Mononuclear cell (primary cell): ENCODE results near the gene POC1B. TPM values are rescaled to one million over a fixed set of nuclear protein-coding genes. Genes with fewer than 3 reads are reported as not detected.

Experiments
- H3K27me3 ChIP-seq: 2 replicates; pipeline ENCODE4 v1.6.0; 2011; ENCODE audit warnings: low read length, control low read depth; ENCODE audit not compliant: insufficient read depth
- H3K4me1 ChIP-seq: 2 replicates; pipeline ENCODE4 v1.5.1; 2011; ENCODE audit warnings: mild to moderate bottlenecking, low read length, control low read depth; ENCODE audit not compliant: insufficient read depth
- H3K4me3 ChIP-seq: 2 replicates; pipeline ENCODE4 v1.5.1; 2011; ENCODE audit warnings: mild to moderate bottlenecking, low read length, moderate library complexity
- H3K9me3 ChIP-seq: 2 replicates; pipeline ENCODE4 v1.5.1; 2011; ENCODE audit warnings: low read depth, mild to moderate bottlenecking, control low read depth, low read length
- total RNA-seq: library from RNA; depleted of rRNA; stranded (reverse); fragments of >200 nt; gene quantifications from one replicate; pipeline ENCODE4 v1.2.3, GENCODE V29; 2012

The POC1B gene
- total RNA-seq, 1 donor: 49.1 TPM

DNA sequence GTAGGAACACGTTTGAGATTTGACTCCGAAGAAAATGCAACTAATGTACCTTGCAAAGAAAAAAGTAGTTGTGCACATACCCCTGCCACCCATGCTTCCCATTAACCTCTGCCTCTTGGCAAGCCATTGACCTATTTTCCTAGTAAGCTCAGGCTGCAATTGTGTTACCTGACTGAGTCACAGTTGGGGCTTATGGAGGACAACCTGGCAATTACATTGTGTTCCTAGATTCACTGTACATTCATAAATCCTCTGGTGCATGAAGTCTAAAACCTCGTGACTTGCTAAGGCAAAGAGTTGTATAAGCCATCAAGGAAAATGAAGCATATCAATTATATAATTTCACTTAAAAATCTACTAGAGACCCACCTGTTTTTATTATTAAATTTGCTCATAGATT is 111.5 kb downstream of the POC1B start:
- H3K27me3 ChIP-seq: no peaks in the 10 kb centered on the region
- no peak overlapping the region for H3K4me3 ChIP-seq
- peaks cover 17% of the 10 kb centered on the region for H3K4me1 ChIP-seq
- no peaks in the 10 kb centered on the region for H3K9me3 ChIP-seq

DNA sequence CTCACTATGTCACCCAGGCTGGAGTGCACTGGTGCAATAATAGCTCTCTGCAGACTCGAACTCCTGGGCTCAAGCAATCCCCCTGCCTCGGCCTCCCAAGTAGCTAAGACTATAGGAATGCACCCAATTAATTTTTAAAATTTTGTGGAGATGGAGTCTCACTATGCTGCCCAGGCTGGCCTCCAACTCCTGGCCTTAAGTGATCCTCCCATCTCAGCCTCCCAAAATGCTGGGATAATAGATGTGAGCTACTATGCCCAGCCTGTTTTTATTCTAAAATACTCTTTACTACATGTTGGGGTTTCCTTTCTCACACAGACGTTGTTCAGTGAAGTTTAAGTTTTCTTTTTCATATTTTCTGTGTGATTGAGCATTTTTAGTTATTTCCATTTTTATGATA is 112.6 kb downstream of the POC1B start:
- H3K4me3 ChIP-seq: no peak overlapping the region
- H3K4me1 ChIP-seq: peaks cover 6% of the 10 kb centered on the region
- no peaks in the 10 kb centered on the region for H3K27me3 ChIP-seq
- H3K9me3 ChIP-seq: no peaks in the 10 kb centered on the region

DNA sequence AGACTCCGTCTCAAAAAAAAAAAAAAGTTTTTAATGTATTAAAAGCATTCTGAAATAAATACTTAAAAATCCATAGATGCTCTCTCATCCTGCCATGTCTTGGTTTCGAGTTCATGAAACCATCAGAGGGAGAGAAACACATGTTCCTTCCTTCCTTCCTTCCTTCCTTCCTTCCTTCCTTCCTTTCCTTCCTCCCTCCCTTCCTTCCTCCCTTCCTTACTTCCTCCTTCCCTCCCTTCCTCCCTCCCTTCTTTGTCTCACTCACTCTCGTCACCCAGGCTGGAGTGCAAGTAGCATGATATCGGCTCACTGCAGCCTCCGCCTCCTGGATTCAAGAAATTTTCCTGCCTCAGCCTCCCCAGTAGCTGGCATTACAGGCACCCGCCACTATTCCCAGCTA is 113.2 kb downstream of the POC1B start:
- H3K4me1 ChIP-seq: peaks cover under 1% of the 10 kb centered on the region
- no peaks in the 10 kb centered on the region for H3K27me3 ChIP-seq
- H3K4me3 ChIP-seq: no peak overlapping the region
- H3K9me3 ChIP-seq: no peaks in the 10 kb centered on the region

DNA sequence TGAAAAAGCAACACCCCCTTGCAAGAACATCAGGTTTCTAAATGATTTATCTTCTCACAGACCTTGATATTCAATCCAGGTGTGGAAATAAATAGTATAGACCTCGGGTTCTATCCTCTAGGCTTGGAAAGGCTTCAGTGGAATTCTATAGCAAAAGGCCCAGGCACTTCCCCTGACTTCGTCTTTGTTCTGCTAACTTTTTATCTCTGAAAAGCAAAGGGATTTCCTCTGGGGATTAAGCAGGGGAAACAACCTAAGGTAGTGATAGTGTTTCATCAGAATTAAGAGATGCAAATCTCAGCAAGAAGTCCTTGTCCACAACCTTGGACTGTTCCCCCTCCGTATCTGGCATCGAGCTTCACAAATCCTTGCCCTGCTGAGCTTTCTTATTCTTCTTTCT is 114.0 kb downstream of the POC1B start:
- H3K27me3 ChIP-seq: no peaks in the 10 kb centered on the region
- no peaks in the 10 kb centered on the region for H3K4me1 ChIP-seq
- no peaks in the 10 kb centered on the region for H3K9me3 ChIP-seq
- H3K4me3 ChIP-seq: no peak overlapping the region

DNA sequence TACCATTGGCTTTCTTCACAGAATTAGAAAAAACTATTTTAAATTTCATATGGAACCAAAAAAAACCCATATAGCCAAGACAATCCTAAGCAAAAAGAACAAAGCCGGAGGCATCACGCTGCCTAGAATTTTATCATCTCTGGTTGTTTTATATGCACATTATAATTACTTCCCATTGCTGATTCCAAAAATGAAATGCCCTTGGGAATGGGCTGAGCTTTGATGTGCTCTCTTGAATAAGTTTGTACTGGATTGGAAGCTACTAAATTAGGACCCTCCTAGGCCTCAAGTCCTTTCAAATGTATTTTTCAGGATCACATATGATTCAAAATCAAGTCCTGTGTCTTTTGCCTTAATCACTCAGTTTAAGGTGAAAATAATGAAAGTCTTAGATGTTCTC is 114.6 kb downstream of the POC1B start:
- no peak overlapping the region for H3K4me3 ChIP-seq
- no peaks in the 10 kb centered on the region for H3K9me3 ChIP-seq
- no peaks in the 10 kb centered on the region for H3K27me3 ChIP-seq
- H3K4me1 ChIP-seq: no peaks in the 10 kb centered on the region

DNA sequence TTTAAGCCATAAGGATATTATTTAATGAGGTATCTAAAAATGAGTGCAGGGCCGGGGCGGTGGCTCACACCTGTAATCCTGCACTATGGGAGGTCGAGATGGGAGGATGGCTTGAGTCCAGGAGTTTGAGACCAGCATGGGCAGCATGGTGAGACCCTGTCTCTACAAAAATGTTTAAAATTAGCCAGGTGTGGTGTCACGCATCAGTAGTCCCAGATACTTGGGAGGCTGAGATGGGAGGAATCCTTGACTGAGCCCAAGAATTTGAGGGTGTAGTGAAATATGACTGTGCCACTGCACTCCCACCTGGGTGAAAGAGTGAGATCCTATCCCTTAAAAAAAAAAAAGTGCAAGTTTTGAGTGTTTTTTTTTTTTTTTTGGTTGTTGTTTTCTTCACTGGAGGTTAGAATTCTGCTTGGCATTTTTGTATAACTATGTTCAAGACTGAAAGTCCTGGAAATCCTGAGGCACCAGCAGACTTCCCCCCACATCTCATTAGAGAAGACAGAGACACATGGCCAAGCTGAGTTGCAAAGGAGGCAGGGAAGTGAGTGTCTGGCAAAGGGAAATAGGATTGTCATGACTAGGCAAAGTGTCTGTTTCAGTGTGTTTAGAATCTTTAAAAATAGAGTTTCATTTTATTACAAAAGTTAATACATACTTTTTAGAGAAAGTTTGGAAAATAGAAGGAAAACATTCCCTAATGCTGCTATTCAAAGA is 120.1 kb downstream of the POC1B start:
- Histone ChIP-seq H3K9me3 (no peaks in the 10 kb centered on the region), H3K4me1 (no peaks in the 10 kb centered on the region), H3K4me3 (no peak overlapping the region), H3K27me3 (no peaks in the 10 kb centered on the region)

DNA sequence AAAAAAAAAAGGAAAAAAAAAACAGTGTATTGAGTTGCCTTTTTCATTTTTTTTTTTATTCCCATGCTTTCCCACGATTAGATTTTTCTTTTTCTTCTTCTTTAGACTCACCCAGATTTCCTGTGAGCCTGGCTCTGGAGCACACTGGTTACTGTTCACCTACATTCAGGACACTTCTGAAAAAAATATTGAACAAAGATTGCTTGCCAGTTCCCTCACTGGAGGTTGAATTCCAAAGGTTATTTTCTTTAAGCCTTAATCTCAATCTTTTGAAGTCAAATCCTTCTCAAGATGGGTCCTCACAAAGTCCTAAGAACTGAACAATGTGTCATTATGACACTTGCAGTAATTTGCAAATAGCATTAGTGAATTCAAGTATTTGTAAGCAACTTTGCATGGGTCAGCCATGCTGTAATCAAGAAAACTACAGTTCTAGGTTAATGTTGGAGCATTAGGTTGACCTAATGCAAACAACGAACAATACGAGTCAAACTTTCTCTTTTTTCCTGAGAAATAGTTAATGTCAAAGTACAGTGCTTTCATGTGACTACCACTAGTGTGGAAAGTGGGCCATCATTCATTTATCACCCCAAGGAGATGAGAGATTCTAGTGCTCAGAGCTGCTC is 124.3 kb downstream of the POC1B start:
- H3K9me3 ChIP-seq: no peaks in the 10 kb centered on the region
- peaks cover 10% of the 10 kb centered on the region for H3K4me1 ChIP-seq
- no peak overlapping the region for H3K4me3 ChIP-seq
- H3K27me3 ChIP-seq: no peaks in the 10 kb centered on the region

DNA sequence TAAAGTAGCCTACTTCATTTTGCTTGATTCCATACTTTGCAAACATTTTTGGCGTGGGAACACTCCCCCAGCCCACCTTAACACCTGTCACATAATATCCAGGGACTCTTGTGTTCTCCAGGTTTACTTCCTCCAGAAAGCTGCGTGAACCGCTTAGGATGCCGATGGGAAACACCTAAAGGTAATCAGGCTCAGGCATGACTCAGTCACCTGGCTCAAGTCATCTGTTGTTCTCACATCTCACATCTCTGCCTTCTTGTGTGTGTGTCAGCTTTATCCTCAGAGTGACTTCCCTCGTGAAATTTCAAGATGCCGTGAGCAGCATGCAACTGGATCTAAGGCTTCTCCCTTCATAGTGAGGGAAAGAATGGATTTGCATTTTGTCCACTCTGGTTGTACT is 125.4 kb downstream of the POC1B start:
- Histone ChIP-seq H3K4me3 (no peak overlapping the region), H3K27me3 (no peaks in the 10 kb centered on the region), H3K4me1 (peaks cover 10% of the 10 kb centered on the region), H3K9me3 (no peaks in the 10 kb centered on the region)

DNA sequence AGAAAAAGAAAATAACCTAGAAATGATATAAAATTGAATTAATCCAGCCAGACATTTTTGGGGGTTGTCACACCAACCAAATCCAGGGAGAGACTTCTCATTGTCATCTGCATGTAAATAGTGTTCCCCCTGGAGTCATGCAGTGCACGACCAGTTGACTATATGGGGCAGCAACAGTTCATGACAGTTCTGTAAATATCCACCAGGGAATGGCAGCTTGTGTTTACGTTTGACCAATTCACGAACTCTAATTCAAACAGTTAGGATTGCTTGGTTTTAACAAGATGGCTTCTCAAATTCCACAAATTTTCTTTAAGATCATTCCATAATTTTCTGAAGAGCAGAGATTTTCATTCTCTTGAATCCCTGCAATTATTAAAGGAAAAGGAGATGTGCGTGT is 130.1 kb downstream of the POC1B start:
- H3K4me1 ChIP-seq: peaks cover 40% of the 10 kb centered on the region
- H3K4me3 ChIP-seq: no peak overlapping the region
- H3K9me3 ChIP-seq: no peaks in the 10 kb centered on the region
- H3K27me3 ChIP-seq: no peaks in the 10 kb centered on the region

DNA sequence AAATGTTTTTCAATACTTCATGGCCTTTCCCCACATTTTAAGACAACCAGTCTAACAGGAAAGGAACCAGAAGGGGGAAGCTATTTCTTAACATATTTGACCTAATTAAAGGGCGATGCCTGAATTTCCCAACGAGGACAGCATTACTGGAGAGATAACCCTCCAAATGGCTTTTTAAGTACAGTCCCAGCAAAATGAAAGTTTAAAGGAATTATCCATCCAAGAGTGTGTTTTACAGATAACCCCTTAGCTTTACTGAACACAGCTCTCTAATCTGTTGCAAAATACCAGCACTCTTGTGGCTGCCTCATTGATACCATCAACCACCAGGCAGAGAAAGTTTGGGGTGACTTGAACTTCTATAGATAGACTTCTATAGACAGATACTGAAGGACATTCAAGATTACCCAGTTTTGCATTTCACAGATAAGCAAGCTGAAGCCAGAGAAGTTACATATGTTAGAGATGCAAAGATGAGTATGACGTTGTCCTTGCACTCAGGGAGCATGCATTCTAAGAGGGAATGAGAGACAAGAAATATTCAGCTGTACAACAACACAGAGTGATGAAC is 132.2 kb downstream of the POC1B start:
- H3K4me3 ChIP-seq: no peak overlapping the region
- no peaks in the 10 kb centered on the region for H3K27me3 ChIP-seq
- peaks cover 56% of the 10 kb centered on the region for H3K4me1 ChIP-seq
- H3K9me3 ChIP-seq: no peaks in the 10 kb centered on the region

DNA sequence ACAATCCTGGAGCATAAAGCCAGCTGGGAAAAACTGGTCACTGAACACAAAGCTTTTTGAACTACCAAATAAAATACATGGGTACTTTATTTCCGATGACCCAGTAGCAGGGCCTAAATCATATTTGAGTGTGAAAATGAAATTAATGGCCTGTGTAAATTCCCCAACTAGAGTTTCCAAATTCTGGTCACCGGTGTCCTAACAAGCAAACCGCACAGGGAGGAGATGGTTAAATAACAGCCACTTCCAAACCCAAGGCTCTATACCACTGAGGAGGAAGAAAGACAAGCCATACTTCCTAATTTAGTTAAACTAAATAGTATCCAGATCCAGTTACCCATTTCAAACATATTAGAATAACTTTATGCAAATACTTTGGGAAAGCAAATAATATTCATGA is 133.5 kb downstream of the POC1B start:
- Histone ChIP-seq H3K9me3 (no peaks in the 10 kb centered on the region), H3K27me3 (no peaks in the 10 kb centered on the region), H3K4me3 (no peak overlapping the region), H3K4me1 (peaks cover 49% of the 10 kb centered on the region)

DNA sequence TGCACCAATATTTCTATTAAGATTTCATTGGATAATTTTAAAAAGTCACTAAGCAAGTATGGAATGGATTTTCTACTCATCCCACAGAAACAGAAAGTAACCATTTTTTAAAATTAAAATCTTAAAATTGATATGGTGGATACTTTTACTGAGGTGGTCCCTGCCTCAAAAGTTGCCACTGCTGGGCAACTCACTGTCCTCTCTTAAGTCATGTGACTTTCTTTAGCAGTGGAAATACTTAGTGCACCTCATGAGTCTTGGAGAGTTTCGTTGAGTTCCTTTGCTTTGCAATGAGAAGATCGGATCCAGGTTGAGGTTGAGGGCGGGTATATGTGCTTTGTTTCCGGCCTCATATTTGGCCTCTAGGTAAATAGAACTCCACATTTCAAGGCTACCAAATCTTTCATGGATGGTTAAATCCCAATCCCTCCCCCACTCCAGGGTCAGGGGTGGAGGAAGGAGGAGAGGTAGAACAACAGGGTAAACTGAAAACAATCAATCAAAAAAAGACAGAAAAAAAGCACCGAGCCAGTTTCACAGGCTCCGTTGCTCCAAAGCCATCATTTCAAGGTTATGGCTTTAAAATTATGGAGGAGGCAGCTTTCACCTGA is 134.0 kb downstream of the POC1B start:
- Histone ChIP-seq H3K4me3 (no peak overlapping the region), H3K9me3 (no peaks in the 10 kb centered on the region), H3K27me3 (no peaks in the 10 kb centered on the region), H3K4me1 (peaks cover 47% of the 10 kb centered on the region)

DNA sequence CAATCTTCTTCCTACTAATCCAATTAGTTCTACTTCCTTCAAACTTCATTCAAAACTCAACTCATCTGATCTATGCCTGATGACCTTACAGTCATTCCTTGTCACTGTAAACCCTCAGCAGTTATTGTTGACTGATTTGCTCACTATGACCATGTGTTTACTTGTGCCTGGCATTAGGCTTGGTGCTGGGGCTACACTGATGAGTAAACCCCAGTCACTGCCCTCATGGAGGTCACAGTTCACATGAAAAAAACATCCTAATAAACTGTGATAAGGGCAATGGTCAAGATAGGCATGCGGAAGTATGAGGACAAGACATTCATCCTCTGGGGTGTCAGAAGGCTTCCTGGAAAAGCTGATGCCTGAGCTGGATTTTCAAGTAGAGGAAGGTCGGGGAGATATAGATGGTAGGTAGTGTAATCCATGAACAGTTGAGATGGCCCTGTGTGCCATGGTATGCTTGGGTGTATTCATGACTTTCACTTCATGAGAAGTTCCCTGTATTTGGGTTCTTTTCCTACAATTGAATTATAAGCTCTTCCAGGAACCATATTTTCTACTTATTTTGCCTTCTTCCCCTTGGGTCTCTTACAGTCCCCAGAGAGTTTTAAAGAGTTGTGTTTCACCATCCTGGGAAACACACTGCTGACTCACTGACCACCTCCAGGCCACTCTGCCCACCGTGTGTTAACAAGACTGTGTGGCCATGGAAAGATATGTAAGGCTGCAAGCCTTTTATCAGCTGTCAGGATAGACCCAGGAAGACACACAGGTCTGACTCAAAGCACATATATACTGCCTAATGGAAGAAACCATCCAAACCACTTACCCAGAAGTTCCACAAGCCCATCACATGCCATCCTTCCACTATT is 134.8 kb downstream of the POC1B start:
- H3K27me3 ChIP-seq: no peaks in the 10 kb centered on the region
- H3K9me3 ChIP-seq: no peaks in the 10 kb centered on the region
- H3K4me3 ChIP-seq: no peak overlapping the region
- H3K4me1 ChIP-seq: peaks cover 47% of the 10 kb centered on the region

DNA sequence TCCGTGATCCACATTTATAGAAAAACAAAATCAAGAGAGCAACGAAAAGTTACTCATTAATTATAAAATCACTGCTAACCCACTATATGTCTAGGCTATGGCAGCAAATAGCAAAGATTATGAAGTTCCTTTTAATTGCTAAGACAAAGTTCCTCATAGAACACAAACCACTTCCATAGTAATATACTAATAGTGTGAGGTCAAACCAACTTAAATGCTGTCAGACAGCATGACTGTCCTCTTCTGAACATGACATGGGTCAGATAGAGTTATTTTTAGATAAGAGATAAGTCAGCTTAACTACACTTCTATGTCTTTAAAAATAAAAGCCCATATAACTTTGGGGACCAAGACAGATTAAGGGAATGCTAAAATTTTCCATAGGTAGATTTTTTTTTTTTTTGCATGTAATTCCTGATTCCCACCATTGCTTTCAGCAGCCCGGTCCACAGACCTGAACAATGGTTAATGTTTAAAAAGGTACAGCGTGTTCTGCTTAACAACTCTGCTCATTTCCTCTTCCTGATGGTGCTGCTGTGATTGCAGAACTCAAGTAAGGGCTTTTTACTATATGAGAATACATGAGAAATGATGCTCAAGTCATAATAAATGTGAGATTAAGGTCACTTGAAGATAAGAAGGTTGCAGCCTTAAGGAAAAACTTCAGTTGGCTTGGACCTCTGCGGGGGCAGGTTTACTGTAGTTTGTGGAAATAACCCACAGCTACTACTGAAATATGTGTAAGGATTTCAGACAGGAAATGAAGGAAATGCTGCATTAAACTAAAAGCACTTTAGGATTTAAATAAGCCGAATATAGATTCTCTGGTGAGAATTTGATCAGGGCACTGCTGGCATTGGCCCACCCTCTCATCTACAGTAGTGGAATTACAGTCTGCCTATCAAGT is 135.8 kb downstream of the POC1B start:
- H3K27me3 ChIP-seq: no peaks in the 10 kb centered on the region
- H3K9me3 ChIP-seq: no peaks in the 10 kb centered on the region
- H3K4me1 ChIP-seq: peaks cover 48% of the 10 kb centered on the region
- no peak overlapping the region for H3K4me3 ChIP-seq
